ENCODE measurements around the gene STIL.

GRCh38 chr1:47215713-47216112, 98.2 kb downstream of the STIL start:
- TF ChIP-seq CTCF (conservative IDR thresholded peaks at IDR 0.05) (no peak), ZFX (IDR thresholded peaks at IDR 0.05) (no peak)

Measured in C4-2B (cell line).